Left colon (tissue), 2 donors: Measurements from ENCODE around the gene NEGR1. TPM values are rescaled to one million over a fixed set of nuclear protein-coding genes. Genes with fewer than 3 reads are reported as not detected.
"Not testable (repeated sequence)": the region's sequence is repeated elsewhere in the genome, so short reads cannot be mapped to it uniquely, and the experiment has no call there.

Experiments used
- ATAC-seq: fragments of 200-7000 bp; cut with Tn5 transposase; one replicate; pipeline ENCODE4 v1.9.1; 2020; ENCODE audit warnings: mild to moderate bottlenecking, moderate library complexity
- DNase-seq, 2 donors: peaks; one replicate each; pipeline ENCODE4 v3.0.0-alpha.2; 2020
- intact Hi-C, 2 donors: fragments of 100-400 bp; cut with DNase I in 1 of 2; cut with micrococcal nuclease in 1 of 2; formaldehyde crosslinking; loops; one replicate each; pipeline versions ENCODE4 v1.11.2 to v1.14.0; 2022; cut with DNase I, micrococcal nuclease
- total RNA-seq, 2 donors: library from RNA; stranded (reverse); fragmentation: NEBNext Ultra II Directional; extraction: Animal tissue kit (Norgen Biotek cat#: 25700); gene quantifications; one replicate each; pipeline ENCODE4 v1.2.1, GENCODE V29; 2021
- donor health status: DM: no; HTN: no; CAD: no.
- donor health status: DM: yes; HTN: yes; CAD: no.

The NEGR1 gene
- total RNA-seq, 2 donors from 2014 or later, result 4.2 to 13.1 TPM

- ATAC-seq (no peak), DNase-seq (no peak)
- intact Hi-C loops, result no loop called here
Observed at GRCh38 chr1:72262735-72263134, 19.6 kb downstream of the NEGR1 start.

DNA sequence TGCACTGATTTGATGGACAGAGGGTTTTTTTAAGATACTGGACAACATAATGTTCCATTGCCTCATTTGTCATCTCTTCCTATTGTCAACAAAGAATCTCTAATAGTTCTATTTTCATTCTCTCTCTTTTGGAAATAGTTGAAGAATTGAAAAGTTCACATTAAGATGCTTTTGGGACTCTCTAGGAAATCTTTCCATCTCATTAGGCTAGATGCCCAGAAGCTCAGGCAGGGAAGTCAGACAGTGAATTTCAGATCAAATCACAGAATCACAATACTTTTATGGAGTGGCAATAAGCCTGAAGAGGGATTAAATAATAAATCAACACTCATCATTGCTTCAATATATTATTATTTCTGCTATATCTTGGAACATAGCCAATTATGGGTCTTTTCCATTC is 29.2 kb downstream of the NEGR1 start:
- ATAC-seq, result no peak
- intact Hi-C loops, result no loop called here
- no peak for DNase-seq

GRCh38 chr1:72241397-72241796 is 40.9 kb downstream of the NEGR1 start:
- DNase-seq (no peak), ATAC-seq (no peak)
- intact Hi-C loops, result no loop called here

DNA sequence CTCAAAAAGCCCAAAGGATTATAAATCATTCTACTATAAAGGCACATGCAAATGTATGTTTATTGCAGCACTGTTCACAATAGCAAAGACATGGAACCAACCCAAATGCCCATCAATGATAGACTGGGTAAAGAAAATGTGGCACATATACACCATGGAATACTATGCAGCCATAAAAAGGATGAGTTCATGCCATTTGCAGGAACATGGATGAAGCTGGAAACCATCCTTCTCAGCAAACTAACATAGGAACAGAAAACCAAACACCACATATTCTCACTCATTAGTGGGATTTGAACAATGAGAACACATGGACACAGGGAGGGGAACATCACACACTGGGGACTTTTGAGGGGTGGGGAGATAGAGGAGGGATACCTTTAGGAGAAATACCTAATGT is 46.4 kb downstream of the NEGR1 start:
- DNase-seq, intact Hi-C loops, ATAC-seq: not testable (repeated sequence)

DNA sequence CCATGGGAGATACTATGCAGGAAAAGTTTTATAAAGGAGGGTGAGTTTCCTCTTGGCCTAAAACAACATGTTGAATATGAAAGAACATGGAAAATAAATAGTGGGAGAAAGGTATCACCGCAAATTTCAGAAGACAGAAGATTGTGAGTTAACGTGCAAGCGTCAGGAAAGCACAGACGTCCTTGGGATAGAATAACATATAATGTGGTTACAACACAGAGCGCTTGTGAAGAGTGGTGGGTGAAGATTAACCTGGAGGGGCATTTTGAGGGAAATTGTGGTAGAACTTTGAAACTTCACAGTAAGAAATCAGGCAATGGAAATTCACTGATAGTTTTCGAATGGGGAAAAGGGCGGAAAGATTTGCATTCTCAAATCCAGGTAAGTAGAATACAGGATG is 47.3 kb downstream of the NEGR1 start:
- no peak for ATAC-seq
- intact Hi-C loops, result no loop called here
- DNase-seq, result no peak

GRCh38 chr1:72230746-72231145 is 51.6 kb downstream of the NEGR1 start:
- no peak for ATAC-seq
- intact Hi-C loops, result no loop called here
- no peak for DNase-seq

- DNase-seq (no peak), ATAC-seq (no peak)
- intact Hi-C loops, result no loop called here
Observed at GRCh38 chr1:72229893-72230292, 52.4 kb downstream of the NEGR1 start.

- intact Hi-C loops, result no loop called here
- DNase-seq, result no peak
- ATAC-seq, result no peak
Observed at GRCh38 chr1:72227667-72228066, 54.7 kb downstream of the NEGR1 start.

DNA sequence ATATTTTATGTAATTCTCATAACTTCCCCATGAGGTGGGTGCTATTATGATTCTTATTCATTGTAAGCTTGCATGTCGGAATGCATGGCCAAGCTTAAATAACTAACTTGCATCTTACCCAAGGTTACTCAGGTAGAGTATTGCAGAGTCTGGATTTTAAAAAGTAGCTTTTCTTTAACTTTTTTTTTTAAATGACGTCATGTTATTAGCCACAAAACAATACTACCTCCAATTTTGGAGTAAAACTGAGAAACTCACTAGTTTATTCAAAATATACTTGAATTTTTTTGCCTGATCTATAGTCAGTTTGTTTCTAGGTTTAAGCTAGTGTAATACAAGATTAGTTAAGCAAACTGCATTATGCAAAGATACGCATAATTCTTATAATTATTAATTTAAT is 57.8 kb downstream of the NEGR1 start:
- intact Hi-C loops, result no loop called here
- DNase-seq (no peak), ATAC-seq (no peak)

- ATAC-seq, result no peak
- DNase-seq, result no peak
- intact Hi-C loops, result no loop called here
Observed at GRCh38 chr1:72221811-72222210, 60.5 kb downstream of the NEGR1 start.

DNA sequence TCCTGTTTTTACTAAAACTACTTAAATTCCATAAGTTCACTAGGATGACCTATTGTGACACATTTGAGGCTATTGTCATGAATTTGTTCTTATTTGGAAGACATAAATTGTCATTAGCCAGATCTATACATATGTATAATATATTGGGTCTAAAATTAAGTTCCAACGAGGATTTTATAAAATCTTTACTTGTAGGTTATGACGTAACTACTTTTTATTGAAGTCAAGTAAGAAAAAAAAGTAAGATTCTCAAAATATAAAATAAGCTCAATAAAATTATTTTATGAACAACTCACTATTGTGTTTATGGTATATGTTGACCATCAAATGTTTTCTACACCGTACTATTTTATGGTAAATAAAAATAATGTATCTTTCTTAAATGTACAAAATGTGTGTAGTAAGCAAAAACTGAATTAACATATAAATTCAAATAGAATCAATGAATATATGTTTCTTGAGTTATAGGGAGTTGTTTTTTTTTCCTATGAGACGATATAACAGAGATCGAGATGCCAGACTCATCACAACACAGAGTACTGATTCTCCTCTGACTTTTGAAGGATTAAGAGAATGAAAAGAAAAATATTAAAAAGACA is 64.1 kb downstream of the NEGR1 start:
- ATAC-seq (no peak), DNase-seq (no peak)
- intact Hi-C loops, result no loop called here

DNA sequence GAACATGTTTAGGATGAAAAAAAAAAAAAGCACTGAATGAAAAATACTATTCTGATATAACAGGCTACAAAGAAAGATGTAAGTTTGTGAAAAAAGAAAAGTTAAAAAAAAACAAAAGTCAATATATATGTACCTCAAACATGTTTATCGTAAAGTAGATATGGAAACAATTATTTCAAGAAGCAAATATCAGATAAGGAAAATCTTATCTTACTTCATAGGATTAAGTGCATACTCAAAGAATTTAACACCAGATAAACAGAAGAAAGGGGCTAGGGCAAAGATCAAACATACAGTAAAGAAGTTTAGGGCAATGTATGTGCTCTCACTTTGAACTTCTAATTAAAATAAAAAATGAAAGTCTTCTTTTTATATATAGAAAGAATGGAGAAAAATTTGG is 75.3 kb downstream of the NEGR1 start:
- DNase-seq (no peak), ATAC-seq (no peak)
- intact Hi-C loops, result no loop called here

DNA sequence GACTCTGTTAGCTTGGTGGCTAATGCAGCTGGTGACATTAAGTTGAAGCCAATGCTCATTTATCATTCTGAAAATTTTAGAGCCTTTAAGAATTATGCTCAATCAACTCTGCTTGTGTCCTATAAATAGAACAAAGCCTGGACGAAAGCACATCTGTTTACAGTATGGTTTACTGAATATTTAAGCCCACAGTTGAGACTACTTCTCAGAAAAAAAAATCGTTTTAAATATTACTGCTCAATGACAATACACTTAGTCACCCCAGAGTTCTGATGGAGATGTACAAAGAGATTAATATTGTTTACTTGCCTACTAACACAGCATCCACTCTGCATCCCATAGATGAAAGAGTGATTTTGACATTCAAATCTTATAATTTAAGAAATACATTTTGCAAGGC is 79.6 kb downstream of the NEGR1 start:
- intact Hi-C loops, result no loop called here
- no peak for DNase-seq
- ATAC-seq, result no peak

- no peak for ATAC-seq
- no peak for DNase-seq
- intact Hi-C loops, result no loop called here
Observed at GRCh38 chr1:72197786-72198185, 84.6 kb downstream of the NEGR1 start.

DNA sequence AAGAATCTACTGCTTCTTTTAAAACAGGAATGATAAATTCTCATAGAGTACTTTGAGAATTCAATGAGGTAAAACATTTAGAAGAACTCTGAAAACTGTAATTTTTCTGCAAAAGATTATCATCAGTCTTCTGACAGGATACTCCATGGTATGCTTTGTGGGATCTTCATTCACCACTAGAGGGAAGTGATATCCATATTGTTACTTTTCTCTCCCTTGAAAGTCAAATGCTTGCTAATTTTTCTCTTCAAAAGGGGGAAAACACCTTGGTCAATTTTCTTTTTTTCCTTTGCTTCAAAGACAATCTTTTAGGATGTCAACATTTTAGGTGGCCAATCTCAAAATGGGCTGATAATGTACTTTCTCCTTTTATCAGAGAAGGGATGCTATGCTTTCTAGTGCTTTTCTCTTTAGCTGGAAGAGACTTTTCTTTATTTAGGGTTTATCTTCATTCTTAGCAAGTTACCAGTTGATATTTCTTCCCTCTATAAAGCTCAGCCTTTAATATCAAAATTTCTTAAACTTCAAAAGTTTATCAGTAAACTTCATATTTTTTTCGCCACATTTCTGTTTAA is 95.5 kb downstream of the NEGR1 start:
- DNase-seq (no peak), ATAC-seq (no peak)
- intact Hi-C loops, result no loop called here

DNA sequence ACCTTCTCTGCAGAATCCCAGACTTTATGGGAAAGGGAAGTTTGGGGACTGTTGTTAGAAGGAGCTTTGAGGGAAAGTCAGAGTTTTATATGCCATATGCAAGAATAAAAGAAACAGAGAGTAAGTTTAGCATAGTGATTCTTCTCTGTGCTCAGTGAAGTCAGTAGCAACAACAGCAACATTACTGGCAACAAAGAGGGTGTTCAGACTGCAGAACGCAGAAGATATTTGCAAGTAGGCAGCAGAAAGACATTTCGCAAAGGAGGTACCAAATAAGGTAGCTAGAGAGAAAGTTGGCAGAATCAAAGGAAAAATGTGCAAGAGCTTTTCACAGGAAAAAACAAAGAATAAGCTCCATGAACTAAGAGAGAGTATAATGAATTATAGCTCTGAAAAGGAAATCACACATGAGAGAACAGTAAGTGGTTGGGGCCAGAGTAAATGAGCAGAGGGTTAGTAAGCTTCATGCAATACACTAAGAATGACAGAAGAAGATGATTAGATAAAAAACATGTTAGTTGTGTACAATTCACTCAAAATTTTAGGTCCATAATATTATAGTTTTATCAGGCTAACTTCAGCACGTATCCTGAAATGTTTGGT is 98.1 kb downstream of the NEGR1 start:
- ATAC-seq (no peak), DNase-seq (no peak)
- intact Hi-C loops, result no loop called here

GRCh38 chr1:72182859-72183258 is 99.5 kb downstream of the NEGR1 start:
- intact Hi-C loops, result no loop called here
- ATAC-seq, result no peak
- DNase-seq, result no peak

GRCh38 chr1:72178266-72178665 is 104.1 kb downstream of the NEGR1 start:
- DNase-seq (no peak), ATAC-seq (no peak)
- intact Hi-C loops, result no loop called here

DNA sequence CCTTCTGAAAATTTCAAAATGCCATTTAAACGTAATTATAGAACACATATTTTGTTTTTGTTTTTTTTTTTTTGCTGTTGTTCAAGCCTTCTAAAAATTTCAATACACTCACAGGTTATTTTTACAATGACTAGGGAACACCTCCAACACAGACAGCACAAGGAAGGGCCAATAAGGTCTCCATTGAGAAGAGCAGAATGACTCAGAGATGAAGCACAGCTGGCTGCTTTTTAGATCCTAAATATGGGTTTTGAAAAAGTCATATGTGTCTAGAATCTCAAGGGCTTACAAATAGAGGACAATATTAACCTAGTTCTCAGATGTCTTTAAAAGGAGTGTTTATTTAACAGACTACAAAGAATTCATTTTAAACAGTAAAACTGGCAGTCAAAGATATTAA is 104.6 kb downstream of the NEGR1 start:
- ATAC-seq (no peak), DNase-seq (no peak)
- intact Hi-C loops, result no loop called here

- intact Hi-C loops, result no loop called here
- no peak for DNase-seq
- ATAC-seq, result no peak
Observed at GRCh38 chr1:72170246-72170645, 112.1 kb downstream of the NEGR1 start.

DNA sequence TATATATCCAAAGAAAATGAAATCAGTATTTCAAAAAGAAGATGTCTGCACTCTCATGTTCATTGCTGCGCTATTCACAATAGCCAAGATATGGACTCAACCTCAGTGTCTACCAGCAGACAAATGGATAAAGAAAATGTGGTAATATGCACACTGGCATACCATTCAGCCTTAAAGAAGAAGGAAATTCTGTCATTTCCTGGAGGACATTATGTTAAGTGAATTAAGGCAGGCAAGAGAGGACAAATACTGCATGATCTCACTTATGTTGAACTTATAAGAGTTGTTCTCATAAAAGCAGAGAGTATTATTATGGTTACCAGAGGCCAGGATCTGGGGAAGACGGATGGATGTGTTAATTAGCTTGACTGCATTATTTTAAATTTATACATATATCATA is 115.9 kb downstream of the NEGR1 start:
- ATAC-seq (no peak), DNase-seq (no peak)
- intact Hi-C loops, result no loop called here
